ENCODE measurements around the gene SIPA1L3.

SIPA1L3 gene

DNA sequence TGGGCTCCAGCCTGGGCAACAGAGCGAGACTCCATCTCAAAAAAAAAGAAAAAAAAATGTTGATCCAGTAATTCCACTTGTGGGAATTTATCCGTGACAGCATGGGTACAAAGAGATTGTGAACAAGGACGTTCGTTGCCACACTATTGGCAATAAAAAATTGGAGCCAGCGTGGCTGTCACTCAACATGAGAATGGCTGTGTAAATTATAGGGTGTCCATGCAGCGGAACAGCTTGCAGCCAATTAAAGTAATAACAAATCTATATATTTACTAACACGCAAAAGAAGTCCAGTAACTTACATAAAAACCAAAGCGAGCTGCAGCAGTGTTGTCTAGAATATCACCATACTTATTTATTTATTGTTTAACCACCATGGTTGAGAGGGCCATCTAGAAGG, 297.7 kb downstream of the SIPA1L3 start:
- TF ChIP-seq OSR1 (CRISPR knock-in tag; IDR thresholded peaks at IDR 0.05) = no peak
- TF ChIP-seq SNAI2 (CRISPR knock-in tag; IDR thresholded peaks at IDR 0.05) = no peak
- TF ChIP-seq ZNF70 (CRISPR knock-in tag; IDR thresholded peaks at IDR 0.05) = no peak
- no peak for TF ChIP-seq POU6F1 (CRISPR knock-in tag; IDR thresholded peaks at IDR 0.05; ENCODE audit: borderline replicate concordance, low read depth)
- TF ChIP-seq PATZ1 (CRISPR knock-in tag; IDR thresholded peaks at IDR 0.05; ENCODE audit: borderline replicate concordance) = no peak
- no peak for TF ChIP-seq GLIS3 (CRISPR knock-in tag; IDR thresholded peaks at IDR 0.05)
- no peak for TF ChIP-seq ESRRG (CRISPR knock-in tag; IDR thresholded peaks at IDR 0.05)
- no peak for TF ChIP-seq PPARA (CRISPR knock-in tag; IDR thresholded peaks at IDR 0.05; ENCODE audit: borderline replicate concordance)
- no peak for TF ChIP-seq TOX (CRISPR knock-in tag; IDR thresholded peaks at IDR 0.05; ENCODE audit: borderline replicate concordance)
- no peak for TF ChIP-seq ISL1 (CRISPR knock-in tag; IDR thresholded peaks at IDR 0.05)
- no peak for TF ChIP-seq TCF4 (CRISPR knock-in tag; IDR thresholded peaks at IDR 0.05; ENCODE audit: borderline replicate concordance)
- no peak for TF ChIP-seq ZFP30 (CRISPR knock-in tag; IDR thresholded peaks at IDR 0.05)
- no peak for TF ChIP-seq RARB (CRISPR knock-in tag; IDR thresholded peaks at IDR 0.05)
- TF ChIP-seq ARNTL (CRISPR knock-in tag; IDR thresholded peaks at IDR 0.05; ENCODE audit: borderline replicate concordance, low read depth) = no peak
- TF ChIP-seq ZNF8 (CRISPR knock-in tag; IDR thresholded peaks at IDR 0.05) = no peak
- no peak for TF ChIP-seq CSDC2 (CRISPR knock-in tag; IDR thresholded peaks at IDR 0.05)
- TF ChIP-seq ZNF565 (CRISPR knock-in tag; conservative IDR thresholded peaks at IDR 0.05; ENCODE audit: low read depth) = no peak
- ATAC-seq = no peak

DNA sequence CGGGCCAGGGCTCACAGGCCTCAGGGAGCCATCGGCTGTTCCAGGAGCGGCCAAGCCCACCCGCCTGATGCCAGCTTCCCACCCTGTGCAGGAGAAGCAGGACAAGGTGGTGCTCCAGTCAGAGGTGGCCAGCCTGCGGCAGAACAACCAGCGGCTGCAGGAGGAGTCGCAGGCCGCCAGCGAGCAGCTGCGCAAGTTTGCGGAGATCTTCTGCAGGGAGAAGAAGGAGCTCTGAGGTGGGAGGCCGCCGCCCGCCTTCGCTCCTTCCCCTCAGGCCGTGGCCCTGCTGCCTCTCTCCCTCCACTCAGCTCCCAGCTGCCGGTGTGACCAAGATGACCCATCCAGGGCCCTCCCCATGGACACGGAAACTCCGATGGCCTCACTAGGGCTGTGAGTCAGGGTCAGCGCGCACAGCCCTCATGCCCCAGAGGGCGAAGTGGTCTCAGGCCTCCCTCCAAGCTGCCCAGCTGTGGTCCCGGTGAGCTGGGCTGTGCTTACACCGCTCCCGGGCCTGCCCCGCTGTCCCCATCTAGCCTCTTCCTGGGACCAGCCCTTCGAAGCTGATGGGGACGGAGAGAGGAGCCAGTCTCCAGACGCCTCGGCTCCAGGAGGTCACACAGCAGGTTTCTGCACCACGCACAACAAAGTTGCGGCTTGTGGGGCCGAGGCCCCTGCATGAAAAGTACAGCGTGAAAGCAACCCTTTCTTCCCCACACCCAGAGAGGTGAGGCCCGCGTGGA, 299.2 kb downstream of the SIPA1L3 start:
- no peak for ATAC-seq
- TF ChIP-seq ESRRG (CRISPR knock-in tag; IDR thresholded peaks at IDR 0.05) (no peak), ZC3H10 (CRISPR knock-in tag; IDR thresholded peaks at IDR 0.05) (no peak), OSR1 (CRISPR knock-in tag; IDR thresholded peaks at IDR 0.05) (no peak), ZFP3 (CRISPR knock-in tag; IDR thresholded peaks at IDR 0.05) (no peak), ZFP30 (CRISPR knock-in tag; IDR thresholded peaks at IDR 0.05) (no peak)
- TF ChIP-seq, protein P1, sequence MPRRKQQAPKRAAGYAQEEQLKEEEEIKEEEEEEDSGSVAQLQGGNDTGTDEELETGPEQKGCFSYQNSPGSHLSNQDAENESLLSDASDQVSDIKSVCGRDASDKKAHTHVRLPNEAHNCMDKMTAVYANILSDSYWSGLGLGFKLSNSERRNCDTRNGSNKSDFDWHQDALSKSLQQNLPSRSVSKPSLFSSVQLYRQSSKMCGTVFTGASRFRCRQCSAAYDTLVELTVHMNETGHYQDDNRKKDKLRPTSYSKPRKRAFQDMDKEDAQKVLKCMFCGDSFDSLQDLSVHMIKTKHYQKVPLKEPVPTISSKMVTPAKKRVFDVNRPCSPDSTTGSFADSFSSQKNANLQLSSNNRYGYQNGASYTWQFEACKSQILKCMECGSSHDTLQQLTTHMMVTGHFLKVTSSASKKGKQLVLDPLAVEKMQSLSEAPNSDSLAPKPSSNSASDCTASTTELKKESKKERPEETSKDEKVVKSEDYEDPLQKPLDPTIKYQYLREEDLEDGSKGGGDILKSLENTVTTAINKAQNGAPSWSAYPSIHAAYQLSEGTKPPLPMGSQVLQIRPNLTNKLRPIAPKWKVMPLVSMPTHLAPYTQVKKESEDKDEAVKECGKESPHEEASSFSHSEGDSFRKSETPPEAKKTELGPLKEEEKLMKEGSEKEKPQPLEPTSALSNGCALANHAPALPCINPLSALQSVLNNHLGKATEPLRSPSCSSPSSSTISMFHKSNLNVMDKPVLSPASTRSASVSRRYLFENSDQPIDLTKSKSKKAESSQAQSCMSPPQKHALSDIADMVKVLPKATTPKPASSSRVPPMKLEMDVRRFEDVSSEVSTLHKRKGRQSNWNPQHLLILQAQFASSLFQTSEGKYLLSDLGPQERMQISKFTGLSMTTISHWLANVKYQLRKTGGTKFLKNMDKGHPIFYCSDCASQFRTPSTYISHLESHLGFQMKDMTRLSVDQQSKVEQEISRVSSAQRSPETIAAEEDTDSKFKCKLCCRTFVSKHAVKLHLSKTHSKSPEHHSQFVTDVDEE (CRISPR knock-in tag; IDR thresholded peaks at IDR 0.05) = no peak

DNA sequence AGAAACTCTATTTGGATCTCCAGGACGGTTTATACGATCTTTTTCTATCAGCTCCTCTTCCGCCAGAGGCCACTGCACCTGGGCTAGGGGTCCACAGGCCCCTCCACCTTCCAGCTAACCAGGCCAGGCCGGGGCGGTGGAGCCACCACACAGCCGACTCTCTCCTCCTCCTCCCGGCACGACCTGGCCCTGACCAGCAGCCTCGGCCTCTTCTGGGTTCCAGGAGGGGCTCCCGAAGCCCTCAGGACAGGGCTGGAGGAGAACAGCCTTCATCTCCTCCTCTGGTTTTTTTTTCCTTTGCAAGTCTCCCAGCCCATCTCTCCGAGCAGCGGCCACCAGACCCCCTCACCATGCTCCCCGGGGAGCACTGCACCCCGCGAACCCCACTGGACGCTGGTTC, 299.9 kb downstream of the SIPA1L3 start:
- no peak for ATAC-seq
- no peak for TF ChIP-seq TOX (CRISPR knock-in tag; IDR thresholded peaks at IDR 0.05; ENCODE audit: borderline replicate concordance)
- no peak for TF ChIP-seq RARB (CRISPR knock-in tag; IDR thresholded peaks at IDR 0.05)
- no peak for TF ChIP-seq BACH2 (CRISPR knock-in tag; IDR thresholded peaks at IDR 0.05; ENCODE audit: borderline replicate concordance)
- no peak for TF ChIP-seq ZFP3 (CRISPR knock-in tag; IDR thresholded peaks at IDR 0.05)
- TF ChIP-seq, protein P1 (CRISPR knock-in tag; IDR thresholded peaks at IDR 0.05) = no peak
- TF ChIP-seq CSDC2 (CRISPR knock-in tag; IDR thresholded peaks at IDR 0.05) = no peak
- TF ChIP-seq, protein P2, sequence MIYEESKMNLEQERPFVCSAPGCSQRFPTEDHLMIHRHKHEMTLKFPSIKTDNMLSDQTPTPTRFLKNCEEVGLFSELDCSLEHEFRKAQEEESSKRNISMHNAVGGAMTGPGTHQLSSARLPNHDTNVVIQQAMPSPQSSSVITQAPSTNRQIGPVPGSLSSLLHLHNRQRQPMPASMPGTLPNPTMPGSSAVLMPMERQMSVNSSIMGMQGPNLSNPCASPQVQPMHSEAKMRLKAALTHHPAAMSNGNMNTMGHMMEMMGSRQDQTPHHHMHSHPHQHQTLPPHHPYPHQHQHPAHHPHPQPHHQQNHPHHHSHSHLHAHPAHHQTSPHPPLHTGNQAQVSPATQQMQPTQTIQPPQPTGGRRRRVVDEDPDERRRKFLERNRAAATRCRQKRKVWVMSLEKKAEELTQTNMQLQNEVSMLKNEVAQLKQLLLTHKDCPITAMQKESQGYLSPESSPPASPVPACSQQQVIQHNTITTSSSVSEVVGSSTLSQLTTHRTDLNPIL (CRISPR knock-in tag; IDR thresholded peaks at IDR 0.05; ENCODE audit: low read depth) = no peak
- TF ChIP-seq ZNF8 (CRISPR knock-in tag; IDR thresholded peaks at IDR 0.05) = no peak
- TF ChIP-seq ZC3H10 (CRISPR knock-in tag; IDR thresholded peaks at IDR 0.05) = no peak
- TF ChIP-seq ISL1 (CRISPR knock-in tag; IDR thresholded peaks at IDR 0.05) = no peak
- TF ChIP-seq POU6F1 (CRISPR knock-in tag; IDR thresholded peaks at IDR 0.05; ENCODE audit: borderline replicate concordance, low read depth) = no peak
- TF ChIP-seq ZNF70 (CRISPR knock-in tag; IDR thresholded peaks at IDR 0.05) = no peak
- TF ChIP-seq SNAI2 (CRISPR knock-in tag; IDR thresholded peaks at IDR 0.05) = no peak
- no peak for TF ChIP-seq PPARA (CRISPR knock-in tag; IDR thresholded peaks at IDR 0.05; ENCODE audit: borderline replicate concordance)
- no peak for TF ChIP-seq TCF4 (CRISPR knock-in tag; IDR thresholded peaks at IDR 0.05; ENCODE audit: borderline replicate concordance)
- no peak for TF ChIP-seq CSRNP3 (CRISPR knock-in tag; IDR thresholded peaks at IDR 0.05)
